Measurements from ENCODE around the gene AKAP13. TPM values are rescaled to one million over a fixed set of nuclear protein-coding genes. Genes with fewer than 3 reads are reported as not detected.

AKAP13 gene
- total and polyA plus RNA-seq, 2 of the 8 experiments (the other 6 are each of a cell fraction or from before 2014, with no cell fraction given) = 14.0 to 46.2 TPM

GRCh38 chr15:85406916-85407315 is 26.5 kb downstream of the AKAP13 start:
- H2BK120ac ChIP-seq (replicated peaks; ENCODE audit: low read depth, low read length) = no peak overlapping the region
- H3K27me3 ChIP-seq (replicated peaks in 1 of 4; ENCODE audit: control insufficient read depth in 3 of 4, extremely low read depth in 1 of 4, insufficient read depth in 3 of 4, low read length in 3 of 4) = no peaks in the 10 kb centered on the region
- no peak overlapping the region for H3K14ac ChIP-seq (ENCODE audit: insufficient read length)
- TF ChIP-seq MAX (IDR thresholded peaks at IDR 0.05) (no peak), SAP30 (IDR thresholded peaks at IDR 0.05; ENCODE audit: insufficient read depth, insufficient replicate concordance, low read length) (no peak), POU5F1 (IDR thresholded peaks at IDR 0.05; ENCODE audit: low read depth, low read length) (no peak), SP4 (IDR thresholded peaks at IDR 0.05; ENCODE audit: low read length) (no peak), SIX5 (IDR thresholded peaks at IDR 0.05; ENCODE audit: low read depth, low read length) (no peak), CTBP2 (IDR thresholded peaks at IDR 0.05; ENCODE audit: borderline replicate concordance, insufficient read depth, insufficient read length, low read length) (no peak), POLR2A (IDR thresholded peaks at IDR 0.05; ENCODE audit: control extremely low read depth in 1 of 2, low read depth in 2 of 2, low read length in 2 of 2) (no peak), RXRA (IDR thresholded peaks at IDR 0.05; ENCODE audit: insufficient read depth, low read depth, low read length) (no peak), RBBP5 (IDR thresholded peaks at IDR 0.05; ENCODE audit: borderline replicate concordance, low read depth, low read length) (no peak), JUN (IDR thresholded peaks at IDR 0.05; ENCODE audit: low read depth, low read length) (no peak), HDAC6 (IDR thresholded peaks at IDR 0.05; ENCODE audit: low read depth, low read length) (no peak), CEBPB (IDR thresholded peaks at IDR 0.05; ENCODE audit: low read depth, low read length) (no peak)
- no peak overlapping the region for H2BK5ac ChIP-seq (ENCODE audit: low read depth, low read length)
- peaks cover 0 to 7% (median 2%) of the 10 kb centered on the region in 4 experiments; a peak in 5 of 7 replicates for H3K4me1 ChIP-seq (replicated peaks in 1 of 4; ENCODE audit: control insufficient read depth in 3 of 4, insufficient read depth in 4 of 4, low read length in 3 of 4)
- H2AFZ ChIP-seq (ENCODE audit: low read length) = no peak overlapping the region
- H3K23me2 ChIP-seq (ENCODE audit: low read depth, low read length) = no peaks in the 10 kb centered on the region
- no peak overlapping the region for H2BK20ac ChIP-seq (ENCODE audit: low read length)
- peaks cover 10 to 93% of the 10 kb centered on the region in 2 experiments; a peak in 3 of 4 replicates for H3K79me2 ChIP-seq (ENCODE audit: control insufficient read depth in 1 of 2, insufficient read depth in 2 of 2, low read length in 2 of 2)
- POLR2A ChIA-PET (ENCODE audit: partially characterized antibody) = interaction anchor here (2.0 kb wide), 1 partner anchor 27 kb away, joined by 4 read pairs; the partner anchor contains the start of gene AKAP13
- no peak overlapping the region for H4K8ac ChIP-seq (ENCODE audit: extremely low read depth, insufficient read depth, low read length)
- no peak overlapping the region for H2BK15ac ChIP-seq (ENCODE audit: low read length)
- no peak for DNase-seq (ENCODE audit: low read depth in 1 of 2, low spot score in 2 of 2)
- no peak overlapping the region for H3K23ac ChIP-seq (ENCODE audit: insufficient read length)
- no peaks in the 10 kb centered on the region for H3K36me3 ChIP-seq (ENCODE audit: control insufficient read depth in 2 of 4, insufficient read depth in 4 of 4, low read length in 3 of 4)
- H4K91ac ChIP-seq (replicated peaks; ENCODE audit: insufficient read length, low read length) = no peak overlapping the region
- 73% methylated on average over 4 of the region's 4 CpGs; no CpG with 5 or more reads in 1 of the 2 experiments for WGBS, 2 experiments (ENCODE audit: extremely low coverage in 1 of 2, insufficient coverage in 1 of 2, insufficient read length in 1 of 2, insufficient replicate concordance in 2 of 2, low coverage in 1 of 2, low lambda C conversion rate in 2 of 2, missing lambda C conversion rate in 1 of 2)
- H3K9me3 ChIP-seq (ENCODE audit: insufficient read depth in 2 of 2, low read depth in 1 of 2, low read length in 1 of 2) = no peaks in the 10 kb centered on the region
- no peak overlapping the region for H3K4me3 ChIP-seq (ENCODE audit: extremely low read depth in 1 of 4, insufficient read depth in 2 of 4, low read depth in 3 of 4, low read length in 4 of 4)
- no peak for FAIRE-seq
- peaks cover 3% of the 10 kb centered on the region for H3K79me1 ChIP-seq (ENCODE audit: low read depth, low read length)
- H3K9ac ChIP-seq (replicated peaks in 1 of 4; ENCODE audit: extremely low read depth in 1 of 4, low read depth in 3 of 4, low read length in 3 of 4) = no peak overlapping the region
- H2BK12ac ChIP-seq (ENCODE audit: low read depth, low read length) = no peak overlapping the region
- no peak overlapping the region for H3K4me2 ChIP-seq (ENCODE audit: insufficient read depth in 1 of 2, low read depth in 2 of 2, low read length in 2 of 2)
- H3K4ac ChIP-seq (replicated peaks; ENCODE audit: insufficient read length, low read depth, low read length) = no peak overlapping the region
- H3K18ac ChIP-seq (ENCODE audit: extremely low read depth, low read length) = no peak overlapping the region
- H3K56ac ChIP-seq (replicated peaks; ENCODE audit: insufficient read length, low read depth, low read length) = no peak overlapping the region
- H4K5ac ChIP-seq (ENCODE audit: insufficient read length, low read depth, low read length) = no peak overlapping the region
- peaks cover 2 to 15% of the 10 kb centered on the region in 2 experiments for H4K20me1 ChIP-seq (replicated peaks in 1 of 2; ENCODE audit: control insufficient read depth in 1 of 2, insufficient read depth in 2 of 2, low read length in 2 of 2)
- H2AK5ac ChIP-seq (ENCODE audit: low read depth, low read length) = no peak overlapping the region
- CTCF ChIA-PET (ENCODE audit: partially characterized antibody) = interaction anchor here (1.1 to 1.4 kb wide), 2 partner anchors 10 to 13 kb away, joined by 3 to 5 read pairs; no protein-coding TSS in a partner anchor
- no peak overlapping the region for H3K27ac ChIP-seq (ENCODE audit: low read depth, low read length)

Data from H1 (cell line).